ENCODE data around the gene SCARF1.

The SCARF1 gene

GRCh38 chr17:1647802-1648171 is 2.3 kb upstream of the SCARF1 start:
- no peak for DNase-seq

- DNase-seq = no peak
Observed at GRCh38 chr17:1646199-1646875, 805 bp upstream of the SCARF1 start.

GRCh38 chr17:1644493-1645206 is 882 bp downstream of the SCARF1 start:
- no peak for DNase-seq

- DNase-seq = no peak
Observed at GRCh38 chr17:1643999-1644492, 1.5 kb downstream of the SCARF1 start.

- DNase-seq = no peak
Observed at GRCh38 chr17:1643293-1643998, 2.1 kb downstream of the SCARF1 start.

GRCh38 chr17:1641065-1641403 is 4.5 kb downstream of the SCARF1 start:
- no peak for DNase-seq

GRCh38 chr17:1640329-1641064 is 5.0 kb downstream of the SCARF1 start:
- no peak for DNase-seq

- DNase-seq = no peak
Observed at GRCh38 chr17:1639549-1640180, 5.9 kb downstream of the SCARF1 start.

- DNase-seq = no peak
Observed at GRCh38 chr17:1638624-1639300, 6.8 kb downstream of the SCARF1 start.

- DNase-seq = no peak
Observed at GRCh38 chr17:1638171-1638590, 7.4 kb downstream of the SCARF1 start.

GRCh38 chr17:1636732-1637285 is 8.7 kb downstream of the SCARF1 start:
- DNase-seq = no peak

- DNase-seq = no peak
Observed at GRCh38 chr17:1635675-1636465, 9.7 kb downstream of the SCARF1 start.

GRCh38 chr17:1634841-1635650 is 10.5 kb downstream of the SCARF1 start:
- no peak for DNase-seq

- no peak for DNase-seq
Observed at GRCh38 chr17:1630662-1631061, 14.9 kb downstream of the SCARF1 start.

- DNase-seq = no peak
Observed at GRCh38 chr17:1629504-1630310, 15.8 kb downstream of the SCARF1 start.

GRCh38 chr17:1628856-1629503 is 16.6 kb downstream of the SCARF1 start:
- DNase-seq = no peak

- DNase-seq = peak; percentile 24
Observed at GRCh38 chr17:1627982-1628855, 17.3 kb downstream of the SCARF1 start, which contains the start of gene SLC43A2. Gene SLC43A2, minus strand, starts transcription at chr17:1628834. Its CDS starts 960 bp downstream, at chr17:1627874.
